ENCODE measurements around the gene LARGE1. TPM values are rescaled to one million over a fixed set of nuclear protein-coding genes. Genes with fewer than 3 reads are reported as not detected.

Gene LARGE1
- total RNA-seq, 1 donor from 2014 or later: 195 TPM

DNA sequence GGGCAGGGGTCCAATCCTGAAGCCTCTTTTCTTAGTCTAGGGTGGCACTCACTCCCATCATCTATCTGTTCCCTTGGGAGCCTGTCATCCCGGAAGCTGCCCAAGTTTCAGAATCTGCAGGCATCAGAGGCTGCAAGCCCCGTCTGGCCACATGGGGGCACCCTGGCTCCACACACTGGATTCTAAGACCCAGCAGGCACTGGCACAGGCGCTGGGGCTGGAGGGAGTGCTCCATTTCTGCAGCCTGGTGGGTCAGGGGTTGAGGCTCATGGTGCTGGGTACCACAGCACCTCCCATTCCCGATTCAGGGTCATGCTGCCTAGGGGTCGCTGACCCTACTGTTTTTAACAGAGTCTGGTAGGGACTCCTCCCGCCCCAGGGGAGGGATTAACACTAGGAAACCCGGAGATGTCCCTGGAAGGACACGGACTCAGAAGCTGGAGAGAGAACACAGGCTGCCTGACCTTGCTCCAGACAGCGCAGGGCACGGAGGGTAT is 618.2 kb downstream of the LARGE1 start:
- H3K36me3 Mint-ChIP-seq (ENCODE audit: insufficient read depth): peaks cover 13% of the 10 kb centered on the region
- peak overlapping the region; percentile 49 for H3K27ac Mint-ChIP-seq
- no peak overlapping the region for H3K4me3 Mint-ChIP-seq (ENCODE audit: low read depth)
- H3K4me1 Mint-ChIP-seq (ENCODE audit: low read depth): peaks cover 14% of the 10 kb centered on the region
- H3K9me3 Mint-ChIP-seq (ENCODE audit: low read depth): no peaks in the 10 kb centered on the region
- DNase-seq (ENCODE audit: low spot score, unreplicated experiment): peak; percentile 73
- peak; percentile 95 for TF ChIP-seq CTCF (IDR thresholded peaks at IDR 0.05; ENCODE audit: unreplicated experiment)
- H3K27me3 Mint-ChIP-seq: no peaks in the 10 kb centered on the region

DNA sequence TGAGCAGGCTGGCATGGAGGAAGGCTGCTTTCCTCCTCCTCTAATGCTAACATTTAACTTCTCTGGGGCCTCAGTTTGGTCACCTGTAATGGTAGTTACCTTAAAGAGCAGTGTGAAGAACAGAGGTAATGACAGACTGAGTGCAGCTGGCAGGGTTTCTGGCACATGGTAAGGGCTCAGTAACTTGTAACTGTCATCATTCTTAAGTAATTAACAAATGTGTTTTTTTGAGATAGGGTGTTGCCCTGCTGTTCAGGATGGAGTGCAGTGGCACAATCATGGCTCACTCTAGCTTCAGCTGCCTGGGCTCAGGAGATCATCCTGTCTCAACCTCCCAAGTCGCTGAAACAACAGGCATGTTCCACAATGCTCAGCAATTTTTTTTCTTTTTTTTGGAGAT is 620.1 kb downstream of the LARGE1 start:
- Mint-ChIP-seq H3K4me3 (ENCODE audit: low read depth) (no peak overlapping the region), H3K27me3 (no peaks in the 10 kb centered on the region), H3K4me1 (ENCODE audit: low read depth) (peaks cover 14% of the 10 kb centered on the region), H3K36me3 (ENCODE audit: insufficient read depth) (peaks cover 18% of the 10 kb centered on the region), H3K27ac (no peak overlapping the region), H3K9me3 (ENCODE audit: low read depth) (no peaks in the 10 kb centered on the region)
- DNase-seq (ENCODE audit: low spot score, unreplicated experiment): no peak
- TF ChIP-seq CTCF (IDR thresholded peaks at IDR 0.05; ENCODE audit: unreplicated experiment): no peak

GRCh38 chr22:33299245-33299956 is 620.9 kb downstream of the LARGE1 start:
- no peak for DNase-seq (ENCODE audit: low spot score, unreplicated experiment)
- Mint-ChIP-seq H3K4me3 (ENCODE audit: low read depth) (no peak overlapping the region), H3K27me3 (no peaks in the 10 kb centered on the region), H3K27ac (no peak overlapping the region), H3K4me1 (ENCODE audit: low read depth) (peaks cover 14% of the 10 kb centered on the region), H3K36me3 (ENCODE audit: insufficient read depth) (peaks cover 17% of the 10 kb centered on the region), H3K9me3 (ENCODE audit: low read depth) (no peaks in the 10 kb centered on the region)
- no peak for TF ChIP-seq CTCF (IDR thresholded peaks at IDR 0.05; ENCODE audit: unreplicated experiment)

GRCh38 chr22:33296941-33297340 is 623.3 kb downstream of the LARGE1 start:
- DNase-seq (ENCODE audit: low spot score, unreplicated experiment): no peak
- Mint-ChIP-seq H3K4me1 (ENCODE audit: low read depth) (peaks cover 12% of the 10 kb centered on the region), H3K36me3 (ENCODE audit: insufficient read depth) (peaks cover 27% of the 10 kb centered on the region), H3K27ac (no peak overlapping the region), H3K9me3 (ENCODE audit: low read depth) (no peaks in the 10 kb centered on the region), H3K27me3 (no peaks in the 10 kb centered on the region), H3K4me3 (ENCODE audit: low read depth) (no peak overlapping the region)
- TF ChIP-seq CTCF (IDR thresholded peaks at IDR 0.05; ENCODE audit: unreplicated experiment): no peak

GRCh38 chr22:33288078-33288477 is 632.2 kb downstream of the LARGE1 start:
- Mint-ChIP-seq H3K9me3 (ENCODE audit: low read depth) (no peaks in the 10 kb centered on the region), H3K27me3 (no peaks in the 10 kb centered on the region), H3K4me1 (ENCODE audit: low read depth) (no peaks in the 10 kb centered on the region), H3K4me3 (ENCODE audit: low read depth) (no peak overlapping the region), H3K36me3 (ENCODE audit: insufficient read depth) (peaks cover 34% of the 10 kb centered on the region), H3K27ac (no peak overlapping the region)
- DNase-seq (ENCODE audit: low spot score, unreplicated experiment): no peak
- TF ChIP-seq CTCF (IDR thresholded peaks at IDR 0.05; ENCODE audit: unreplicated experiment): no peak
